ENCODE results near the gene EXOC2. TPM values are rescaled to one million over a fixed set of nuclear protein-coding genes. Genes with fewer than 3 reads are reported as not detected.
A peak's percentile ranks its signal among the peaks of the same experiment; 100 is the strongest.

The EXOC2 gene
- total RNA-seq, 5 donors from 2014 or later (not counting 1 experiment from before 2014, with no cell fraction given): 30.7 to 40.6 (median 39.3) TPM

DNA sequence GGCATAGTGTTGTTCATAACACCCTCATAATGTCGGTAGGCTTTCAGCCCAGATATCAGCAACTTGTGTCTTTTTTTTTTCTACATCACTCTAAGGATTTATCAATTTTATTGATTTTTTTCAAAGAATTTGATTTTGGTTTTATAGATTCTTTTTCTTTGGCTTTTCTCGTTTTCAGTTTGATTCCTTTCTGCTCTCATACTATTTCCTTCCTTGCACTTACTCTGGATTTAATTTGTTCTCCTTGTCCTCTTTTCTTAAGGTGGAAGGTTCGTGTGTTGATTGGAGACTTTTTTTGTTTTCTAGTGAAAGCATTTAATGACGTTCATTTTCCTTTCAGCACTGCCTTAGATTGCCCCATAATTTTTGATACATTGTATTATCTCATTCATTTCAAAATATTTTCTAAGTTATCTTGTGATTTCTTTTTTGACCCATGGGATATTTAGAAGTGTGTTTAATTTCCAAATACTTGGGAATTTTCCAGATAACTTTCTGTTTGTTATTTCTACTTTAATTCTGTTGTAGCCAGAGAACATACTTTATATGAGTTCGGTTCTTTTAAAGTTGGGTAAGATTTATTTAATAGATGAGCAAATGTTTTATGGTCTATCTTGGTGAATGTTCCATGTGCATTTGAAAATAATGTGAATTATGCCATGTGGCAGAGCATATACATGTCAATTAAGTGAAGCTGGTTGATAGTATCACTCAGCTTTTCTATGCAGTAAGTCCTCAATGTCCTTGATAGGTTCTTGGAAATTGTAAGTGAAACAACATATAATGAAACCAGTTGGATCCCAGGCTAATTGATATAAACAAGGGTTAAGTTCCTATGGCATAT, 238.6 kb downstream of the EXOC2 start:
- Histone ChIP-seq H3K4me3 (ENCODE audit: control insufficient read depth in 1 of 2, extremely low read depth in 1 of 2, low read length in 1 of 2) (no peak overlapping the region), H3K36me3 (ENCODE audit: control insufficient read depth in 2 of 2, extremely low read depth in 1 of 2, insufficient read depth in 1 of 2, low read length in 1 of 2) (no peaks in the 10 kb centered on the region), H3K27me3 (replicated peaks in 1 of 2; ENCODE audit: control insufficient read depth in 2 of 2, extremely low read depth in 1 of 2, insufficient read depth in 2 of 2, low read length in 1 of 2) (no peaks in the 10 kb centered on the region), H3K27ac (ENCODE audit: low read length) (no peak overlapping the region), H3K9me3 (no peaks in the 10 kb centered on the region), H3K4me1 (ENCODE audit: control insufficient read depth in 1 of 2, extremely low read depth in 1 of 2, insufficient read depth in 2 of 2, low read length in 2 of 2) (peaks cover 1 to 4% of the 10 kb centered on the region in 2 experiments)
- no peak for DNase-seq
- H3K36me3 Mint-ChIP-seq: no peaks in the 10 kb centered on the region
- no peak for ATAC-seq (replicated peaks in 1 of 4)
- POLR2A ChIA-PET: no interaction called here
- no peak overlapping the region for H3K4me3 Mint-ChIP-seq
- WGBS (ENCODE audit: insufficient coverage): no CpG with 5 or more reads among the region's 5 CpGs
- H3K27me3 Mint-ChIP-seq: no peaks in the 10 kb centered on the region
- no peak overlapping the region for H3K27ac Mint-ChIP-seq
- peaks cover 5 to 9% (median 8%) of the 10 kb centered on the region in 3 donors for H3K4me1 Mint-ChIP-seq
- H3K9me3 Mint-ChIP-seq: peaks cover 0 to 4% (median 0%) of the 10 kb centered on the region in 3 donors
- CTCF ChIA-PET: no interaction called here

DNA sequence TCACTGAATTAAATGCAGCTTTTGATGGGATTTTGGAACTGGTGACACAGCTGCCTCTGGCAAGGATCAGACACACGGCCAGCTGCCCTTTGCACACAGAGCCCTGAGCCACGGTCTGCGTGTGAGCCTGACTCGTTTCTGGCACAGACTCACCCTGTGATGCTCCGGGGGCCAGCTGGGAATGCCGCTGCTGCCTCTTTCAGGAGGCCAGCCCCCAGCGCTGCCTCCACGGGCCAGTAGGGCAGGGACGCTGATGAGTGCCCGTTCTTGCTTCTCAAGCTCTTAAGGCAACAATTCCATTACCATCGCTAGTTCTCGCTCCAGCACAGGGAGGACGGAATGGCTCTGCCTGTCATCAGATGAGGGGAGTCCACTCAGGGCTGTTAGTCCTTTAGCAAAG, 239.8 kb downstream of the EXOC2 start:
- WGBS (ENCODE audit: insufficient coverage): 79% methylated on average over 13 of the region's 13 CpGs
- Histone ChIP-seq H3K27me3 (replicated peaks in 1 of 2; ENCODE audit: control insufficient read depth in 2 of 2, extremely low read depth in 1 of 2, insufficient read depth in 2 of 2, low read length in 1 of 2) (no peaks in the 10 kb centered on the region), H3K4me3 (ENCODE audit: control insufficient read depth in 1 of 2, extremely low read depth in 1 of 2, low read length in 1 of 2) (no peak overlapping the region), H3K27ac (ENCODE audit: low read length) (no peak overlapping the region), H3K36me3 (ENCODE audit: control insufficient read depth in 2 of 2, extremely low read depth in 1 of 2, insufficient read depth in 1 of 2, low read length in 1 of 2) (no peaks in the 10 kb centered on the region), H3K4me1 (ENCODE audit: control insufficient read depth in 1 of 2, extremely low read depth in 1 of 2, insufficient read depth in 2 of 2, low read length in 2 of 2) (peaks cover 4 to 13% of the 10 kb centered on the region in 2 experiments), H3K9me3 (no peaks in the 10 kb centered on the region)
- no peak overlapping the region for H3K4me3 Mint-ChIP-seq
- DNase-seq (no peak), ATAC-seq (replicated peaks in 1 of 4) (no peak)
- H3K4me1 Mint-ChIP-seq: peaks cover 11 to 17% (median 16%) of the 10 kb centered on the region in 3 donors
- POLR2A ChIA-PET: no interaction called here
- CTCF ChIA-PET: interaction anchor here in 1 of 2 donors (0.6 kb wide), 1 partner anchor 1563 kb away, joined by 5 read pairs; no protein-coding TSS in a partner anchor
- H3K36me3 Mint-ChIP-seq: no peaks in the 10 kb centered on the region
- peaks cover 0 to 2% (median 0%) of the 10 kb centered on the region in 3 donors for H3K9me3 Mint-ChIP-seq
- no peak overlapping the region for H3K27ac Mint-ChIP-seq
- H3K27me3 Mint-ChIP-seq: no peaks in the 10 kb centered on the region

DNA sequence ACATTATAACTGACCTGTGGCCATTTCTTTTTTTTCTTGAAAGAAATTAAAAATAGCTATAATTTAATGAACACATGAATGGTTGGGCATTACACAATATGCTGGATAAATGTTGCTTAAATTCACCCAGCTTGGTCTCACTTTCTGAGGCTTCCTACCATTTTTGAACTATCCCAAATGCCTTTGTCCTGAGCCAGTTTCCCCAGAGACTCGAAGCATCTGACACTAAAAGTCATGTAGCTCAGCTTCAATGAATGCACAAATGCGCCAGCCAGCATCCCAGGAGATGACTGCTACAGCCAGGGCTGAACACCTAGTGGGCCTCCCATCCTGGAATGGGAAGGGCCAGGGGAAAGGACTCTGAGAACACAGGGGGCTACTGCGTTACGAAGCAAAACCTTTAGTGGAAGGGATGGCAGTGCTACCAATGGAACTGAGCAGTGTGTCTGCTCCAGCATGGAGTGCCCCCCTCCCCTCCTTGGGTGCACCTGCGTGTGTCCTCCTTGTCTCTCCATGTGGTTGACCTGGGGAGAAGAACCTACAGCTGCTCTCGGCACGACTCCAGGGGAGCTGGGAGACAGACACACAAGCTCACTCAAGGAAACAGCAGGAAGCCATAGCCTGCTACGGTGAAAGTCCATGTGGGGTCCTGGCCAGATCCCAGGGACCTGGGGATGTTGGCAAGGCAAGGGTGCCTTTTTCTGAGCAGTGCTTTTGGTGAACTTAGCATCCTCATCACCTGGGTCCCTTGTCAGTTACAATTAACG, 240.5 kb downstream of the EXOC2 start:
- ChIA-PET CTCF (no interaction called here), POLR2A (interaction anchor here in 1 of 2 donors (0.6 kb wide), 1 partner anchor 37 kb away, joined by 3 read pairs; no protein-coding TSS in a partner anchor)
- DNase-seq: no peak
- Mint-ChIP-seq H3K27ac (no peak overlapping the region), H3K9me3 (no peaks in the 10 kb centered on the region), H3K4me1 (peaks cover 18 to 24% (median 23%) of the 10 kb centered on the region in 3 donors), H3K4me3 (no peak overlapping the region), H3K36me3 (no peaks in the 10 kb centered on the region), H3K27me3 (no peaks in the 10 kb centered on the region)
- Histone ChIP-seq H3K9me3 (no peaks in the 10 kb centered on the region), H3K4me3 (ENCODE audit: control insufficient read depth in 1 of 2, extremely low read depth in 1 of 2, low read length in 1 of 2) (no peak overlapping the region), H3K36me3 (ENCODE audit: control insufficient read depth in 2 of 2, extremely low read depth in 1 of 2, insufficient read depth in 1 of 2, low read length in 1 of 2) (no peaks in the 10 kb centered on the region), H3K27me3 (replicated peaks in 1 of 2; ENCODE audit: control insufficient read depth in 2 of 2, extremely low read depth in 1 of 2, insufficient read depth in 2 of 2, low read length in 1 of 2) (no peaks in the 10 kb centered on the region), H3K27ac (ENCODE audit: low read length) (no peak overlapping the region), H3K4me1 (ENCODE audit: control insufficient read depth in 1 of 2, extremely low read depth in 1 of 2, insufficient read depth in 2 of 2, low read length in 2 of 2) (peaks cover 11 to 20% of the 10 kb centered on the region in 2 experiments)
- no peak for ATAC-seq (replicated peaks in 1 of 4)
- 92% methylated on average over 9 of the region's 9 CpGs for WGBS (ENCODE audit: insufficient coverage)

DNA sequence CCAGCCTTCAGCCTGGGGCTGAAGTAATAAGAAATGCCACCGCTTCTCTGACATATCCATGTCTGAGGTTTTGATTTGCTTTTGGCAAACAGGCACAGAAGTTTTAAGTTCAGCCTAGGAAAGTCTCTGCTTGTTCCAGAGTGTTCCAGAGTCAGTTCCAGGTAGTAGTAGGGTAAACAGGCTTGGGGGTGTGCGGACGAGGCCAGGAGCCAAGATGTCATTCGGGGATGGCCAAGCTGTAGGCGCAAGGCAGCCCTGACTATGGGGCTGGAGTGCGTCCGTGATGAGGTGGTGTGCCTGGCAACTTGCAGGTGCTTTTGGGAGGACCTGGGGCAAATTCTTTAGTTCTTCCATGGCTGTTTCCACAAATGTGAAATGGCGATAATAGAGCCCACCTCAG, 241.1 kb downstream of the EXOC2 start:
- ChIA-PET POLR2A (interaction anchor here in 1 of 2 donors (0.6 kb wide), 1 partner anchor 38 kb away, joined by 3 read pairs; no protein-coding TSS in a partner anchor), CTCF (no interaction called here)
- Mint-ChIP-seq H3K27ac (no peak overlapping the region), H3K9me3 (no peaks in the 10 kb centered on the region), H3K4me1 (peaks cover 22 to 30% (median 25%) of the 10 kb centered on the region in 3 donors), H3K4me3 (no peak overlapping the region), H3K27me3 (no peaks in the 10 kb centered on the region), H3K36me3 (no peaks in the 10 kb centered on the region)
- peak in 1 of 35 experiments; percentile 2 for DNase-seq
- Histone ChIP-seq H3K9me3 (no peaks in the 10 kb centered on the region), H3K27me3 (replicated peaks in 1 of 2; ENCODE audit: control insufficient read depth in 2 of 2, extremely low read depth in 1 of 2, insufficient read depth in 2 of 2, low read length in 1 of 2) (peaks cover 0 to 2% of the 10 kb centered on the region in 2 experiments), H3K27ac (ENCODE audit: low read length) (no peak overlapping the region), H3K36me3 (ENCODE audit: control insufficient read depth in 2 of 2, extremely low read depth in 1 of 2, insufficient read depth in 1 of 2, low read length in 1 of 2) (no peaks in the 10 kb centered on the region), H3K4me1 (ENCODE audit: control insufficient read depth in 1 of 2, extremely low read depth in 1 of 2, insufficient read depth in 2 of 2, low read length in 2 of 2) (peaks cover 16 to 26% of the 10 kb centered on the region in 2 experiments), H3K4me3 (ENCODE audit: control insufficient read depth in 1 of 2, extremely low read depth in 1 of 2, low read length in 1 of 2) (no peak overlapping the region)
- 90% methylated on average over 6 of the region's 8 CpGs for WGBS (ENCODE audit: insufficient coverage)
- no peak for ATAC-seq (replicated peaks in 1 of 4)

DNA sequence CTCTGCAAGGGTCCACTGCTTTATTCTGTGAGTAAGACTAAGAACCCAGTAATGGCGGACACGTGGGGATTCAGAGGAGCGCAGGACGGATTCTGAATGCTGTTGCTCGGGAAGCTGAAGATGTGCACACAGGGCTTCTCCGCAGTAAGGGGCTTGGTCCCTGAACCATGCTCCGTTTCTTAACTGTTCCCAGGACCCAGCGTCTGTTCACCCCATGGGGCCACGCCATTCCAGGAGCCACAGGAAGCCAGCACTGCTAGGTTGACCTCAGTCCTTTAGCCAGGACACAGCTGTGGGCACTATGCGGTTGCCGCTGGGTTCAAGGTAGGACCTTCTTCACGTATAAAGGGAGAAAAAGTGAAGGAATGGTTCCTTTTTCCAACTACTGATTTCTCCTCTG, 241.6 kb downstream of the EXOC2 start:
- 96% methylated on average over 10 of the region's 12 CpGs for WGBS (ENCODE audit: insufficient coverage)
- DNase-seq (peak in 1 of 35 experiments; percentile 4), ATAC-seq (replicated peaks in 1 of 4) (no peak)
- Mint-ChIP-seq H3K27ac (no peak overlapping the region), H3K9me3 (no peaks in the 10 kb centered on the region), H3K4me1 (peaks cover 27 to 35% (median 30%) of the 10 kb centered on the region in 3 donors), H3K27me3 (no peaks in the 10 kb centered on the region), H3K36me3 (no peaks in the 10 kb centered on the region), H3K4me3 (no peak overlapping the region)
- Histone ChIP-seq H3K27me3 (replicated peaks in 1 of 2; ENCODE audit: control insufficient read depth in 2 of 2, extremely low read depth in 1 of 2, insufficient read depth in 2 of 2, low read length in 1 of 2) (peaks cover 0 to 2% of the 10 kb centered on the region in 2 experiments), H3K4me3 (ENCODE audit: control insufficient read depth in 1 of 2, extremely low read depth in 1 of 2, low read length in 1 of 2) (no peak overlapping the region), H3K9me3 (no peaks in the 10 kb centered on the region), H3K4me1 (ENCODE audit: control insufficient read depth in 1 of 2, extremely low read depth in 1 of 2, insufficient read depth in 2 of 2, low read length in 2 of 2) (peaks cover 21 to 31% of the 10 kb centered on the region in 2 experiments), H3K36me3 (ENCODE audit: control insufficient read depth in 2 of 2, extremely low read depth in 1 of 2, insufficient read depth in 1 of 2, low read length in 1 of 2) (no peaks in the 10 kb centered on the region), H3K27ac (ENCODE audit: low read length) (no peak overlapping the region)
- CTCF ChIA-PET: no interaction called here
- POLR2A ChIA-PET: no interaction called here

Measured in T-cell (primary cell).